Amygdala (tissue), 56 donors: Measurements from ENCODE around the gene ETHE1.

ENCODE experiments used
- DNase-seq, 56 donors: peaks; one replicate each; lab custom pipeline; 2025; lab: John Stamatoyannopoulos, UW

Gene ETHE1

DNA sequence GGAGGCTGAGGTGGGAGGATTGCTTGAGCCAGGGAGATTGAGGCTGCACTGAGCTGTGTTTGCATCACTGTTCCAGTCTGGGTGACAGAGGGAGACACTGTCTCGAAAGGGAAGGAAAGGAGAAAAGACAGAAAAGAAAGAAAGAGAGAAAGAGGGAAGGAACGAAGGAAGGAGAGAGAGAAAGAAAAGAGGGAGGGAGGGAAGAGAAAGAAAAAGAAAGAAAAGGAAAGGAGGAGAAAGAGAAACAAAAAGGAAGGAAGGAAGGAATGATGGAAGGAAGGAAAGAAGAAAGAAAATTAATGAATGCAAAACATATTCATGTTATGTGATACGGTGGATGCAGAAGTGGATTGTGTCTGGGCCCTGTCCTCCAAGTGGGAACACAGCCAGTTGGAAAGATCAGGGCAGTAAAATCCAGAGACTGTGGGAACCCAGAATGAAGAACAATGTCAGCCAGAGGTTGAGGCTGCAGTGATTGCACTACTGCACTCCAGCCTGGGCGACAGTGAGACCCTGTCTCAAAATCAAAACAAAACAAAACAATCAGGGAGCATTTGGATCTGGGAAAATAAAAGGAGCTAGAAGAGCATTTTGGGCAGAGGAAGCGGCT lies 28.7 kb downstream of the ETHE1 start:
- no peak for DNase-seq

DNA sequence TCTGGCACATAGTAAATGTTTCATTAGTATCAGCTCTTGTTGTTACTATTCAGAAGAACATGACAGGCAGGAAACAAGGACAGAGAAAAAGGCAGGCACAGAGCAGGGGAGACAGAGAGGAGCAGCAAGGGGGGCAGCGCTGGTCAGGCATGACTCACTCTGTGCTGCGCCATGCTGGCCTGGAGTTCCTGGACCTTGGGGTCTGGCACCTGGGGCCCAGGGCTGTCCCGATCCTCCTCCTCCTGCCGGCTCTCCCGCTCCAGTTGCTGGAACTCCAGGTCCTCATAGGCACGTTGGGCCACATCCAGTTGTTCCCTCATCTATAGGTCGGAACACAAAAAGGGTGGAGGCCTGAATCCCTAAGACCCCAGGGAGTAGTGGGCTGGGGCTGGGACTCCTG lies 30.0 kb downstream of the ETHE1 start:
- DNase-seq, result peak in 1 of 56 donors; percentile 7

DNA sequence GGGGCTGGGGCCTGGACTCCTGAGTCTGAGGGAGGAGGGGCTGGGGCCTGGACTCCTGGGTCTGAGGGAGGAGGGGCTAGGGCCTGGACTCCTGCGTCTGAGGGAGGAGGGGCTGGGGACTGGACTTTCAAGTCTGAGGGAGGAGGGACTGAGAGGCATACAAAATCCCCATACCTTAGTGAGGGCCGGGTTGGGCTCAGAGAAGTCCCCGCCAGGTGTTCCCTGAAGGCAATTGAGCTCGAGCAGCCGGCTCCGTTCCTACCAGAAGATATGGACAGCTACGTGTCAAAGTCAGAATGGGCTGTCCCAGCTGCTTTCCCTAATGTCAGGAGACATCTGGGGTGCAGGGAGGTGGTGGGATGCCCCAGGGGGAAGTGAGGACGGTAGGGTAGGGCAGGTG lies 31.9 kb downstream of the ETHE1 start:
- DNase-seq, result no peak

- no peak for DNase-seq
Observed at GRCh38 chr19:43490759-43491158, 36.2 kb downstream of the ETHE1 start.

- DNase-seq, result no peak
Observed at GRCh38 chr19:43489979-43490599, 36.9 kb downstream of the ETHE1 start.

DNA sequence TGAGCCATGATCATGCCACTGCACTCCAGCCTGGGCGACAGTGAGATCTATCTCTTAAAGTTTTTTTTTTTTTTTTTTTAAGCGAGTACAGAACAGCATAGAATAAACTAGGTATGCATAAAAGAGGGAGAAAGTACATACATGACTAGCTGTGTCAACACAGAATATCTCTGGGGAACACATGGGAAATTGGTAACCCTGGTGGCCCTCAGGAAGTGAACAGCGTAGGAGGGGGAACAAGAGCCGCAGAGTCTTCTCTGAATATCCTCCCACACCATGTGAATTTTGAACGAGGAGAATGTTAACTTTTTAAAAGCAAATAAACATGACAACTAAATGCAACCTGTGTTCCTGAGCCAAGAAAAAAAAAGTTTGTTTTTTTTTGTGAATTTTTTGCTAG lies 37.7 kb downstream of the ETHE1 start:
- DNase-seq, result no peak

DNA sequence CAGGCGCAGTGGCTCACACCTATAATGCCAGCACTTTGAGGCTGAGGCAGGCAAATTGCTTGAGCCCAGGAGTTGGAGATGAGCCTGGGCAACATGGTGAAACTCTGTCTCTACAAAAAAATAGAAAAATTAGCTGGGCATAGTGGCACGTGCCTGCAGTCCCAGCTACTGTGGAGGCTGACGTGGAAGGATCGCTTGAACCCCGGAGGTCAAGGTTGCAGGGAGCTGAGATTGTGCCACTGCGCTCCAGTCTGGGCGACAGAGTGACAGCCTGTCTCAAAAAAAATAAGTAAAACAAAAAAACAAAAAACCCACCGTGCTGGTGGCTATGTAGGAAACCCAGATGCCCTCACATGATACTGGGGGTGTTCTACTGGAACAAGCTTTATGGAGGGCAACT lies 38.8 kb downstream of the ETHE1 start:
- no peak for DNase-seq

DNA sequence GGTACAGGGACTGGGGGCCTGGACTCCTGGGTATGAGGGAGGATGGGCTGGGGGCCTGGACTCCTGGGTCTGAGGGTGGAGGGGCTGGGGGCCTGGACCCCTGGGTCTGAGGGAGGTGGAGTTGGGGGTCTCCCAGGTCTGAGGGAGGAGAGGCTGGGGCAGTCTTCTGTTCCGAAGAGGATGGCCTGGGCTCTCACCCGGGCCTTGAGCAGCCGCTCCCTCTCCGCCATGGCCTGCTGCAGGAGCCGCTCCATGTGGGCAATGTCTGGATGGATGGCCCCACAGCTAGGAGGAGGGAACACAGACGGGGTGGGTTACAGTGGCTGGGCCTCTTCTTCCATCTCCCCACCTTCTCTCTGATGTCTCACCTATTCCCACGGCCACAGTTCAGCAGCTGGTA lies 40.6 kb downstream of the ETHE1 start:
- no peak for DNase-seq

DNA sequence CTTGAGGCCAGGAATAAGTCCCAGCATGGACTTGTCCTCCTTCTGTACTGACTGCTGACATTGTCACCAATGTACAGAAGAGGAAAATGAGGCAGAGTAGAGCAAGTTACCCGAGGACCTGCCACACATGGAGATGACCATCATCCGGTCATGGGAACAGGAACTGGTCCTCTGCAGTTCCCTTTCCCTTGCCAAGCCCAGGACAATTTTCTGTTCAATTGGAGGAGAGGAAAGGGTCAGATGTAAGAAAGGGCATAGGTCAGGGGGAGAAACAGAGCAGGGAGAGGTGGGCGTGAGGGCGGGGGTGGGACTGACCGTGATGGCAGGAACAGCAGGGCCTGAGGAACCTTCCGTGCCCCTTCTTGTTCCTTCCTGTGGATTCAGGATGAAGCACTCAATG lies 41.0 kb downstream of the ETHE1 start:
- no peak for DNase-seq

DNA sequence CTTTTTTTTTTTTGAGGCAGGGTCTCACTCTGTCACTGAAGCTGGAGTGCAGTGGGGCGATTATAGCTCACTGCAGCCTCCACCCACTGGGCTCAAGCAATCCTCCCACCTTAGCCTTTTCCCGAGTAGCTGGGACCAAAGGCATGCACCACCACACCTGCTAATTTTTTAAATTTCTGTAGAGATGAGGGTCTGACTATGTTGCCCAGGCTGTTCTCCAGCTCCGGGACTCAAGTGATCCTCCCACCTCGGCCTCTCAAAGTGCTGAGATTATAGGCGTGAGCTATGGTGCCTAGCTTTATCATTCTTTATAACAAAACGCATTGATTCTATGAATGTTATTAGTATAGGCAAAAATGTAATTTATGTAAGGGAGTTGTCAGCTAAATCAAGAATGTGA lies 43.7 kb downstream of the ETHE1 start:
- no peak for DNase-seq

DNA sequence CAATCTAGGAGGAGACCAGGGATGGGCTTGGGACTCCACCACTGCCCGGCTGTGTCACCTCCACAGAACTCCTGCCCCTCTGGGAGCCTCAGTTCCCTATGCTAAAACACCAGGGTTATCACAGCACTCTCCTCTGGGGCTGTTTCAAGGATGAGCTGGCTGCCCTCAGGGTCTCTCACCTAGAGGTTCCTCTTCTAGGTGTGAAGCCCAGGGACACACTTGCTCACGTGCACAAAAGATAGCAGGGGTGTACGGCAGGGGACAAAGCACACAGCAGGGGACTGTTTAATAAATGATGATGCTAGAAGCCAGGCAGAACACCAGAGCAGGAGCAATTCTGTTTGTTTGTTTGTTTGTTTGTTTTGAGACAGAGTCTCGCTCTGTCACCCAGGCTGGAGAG lies 44.8 kb downstream of the ETHE1 start:
- no peak for DNase-seq

DNA sequence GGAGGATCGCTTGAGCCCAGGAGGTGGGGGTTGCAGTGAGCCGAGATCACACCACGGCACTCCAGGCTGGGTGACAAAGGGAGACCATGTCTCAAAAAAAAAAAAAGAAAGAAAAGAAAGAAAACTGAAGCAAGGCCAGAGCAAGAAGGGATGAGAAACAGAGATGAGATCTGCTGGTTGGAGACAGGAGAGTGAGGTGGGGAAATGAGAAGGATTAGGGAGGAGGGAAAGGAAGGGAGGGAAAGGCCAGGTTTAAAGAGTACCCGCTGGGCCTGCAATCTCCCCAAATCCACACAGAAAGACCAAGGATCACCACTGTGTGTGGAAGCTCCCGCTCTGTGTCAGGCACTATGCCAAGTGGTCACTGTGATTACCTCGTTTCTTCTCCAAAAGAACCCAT lies 45.3 kb downstream of the ETHE1 start:
- DNase-seq, result no peak

GRCh38 chr19:43480574-43480973 lies 46.4 kb downstream of the ETHE1 start:
- DNase-seq, result no peak

GRCh38 chr19:43479961-43480561 lies 46.9 kb downstream of the ETHE1 start:
- no peak for DNase-seq

DNA sequence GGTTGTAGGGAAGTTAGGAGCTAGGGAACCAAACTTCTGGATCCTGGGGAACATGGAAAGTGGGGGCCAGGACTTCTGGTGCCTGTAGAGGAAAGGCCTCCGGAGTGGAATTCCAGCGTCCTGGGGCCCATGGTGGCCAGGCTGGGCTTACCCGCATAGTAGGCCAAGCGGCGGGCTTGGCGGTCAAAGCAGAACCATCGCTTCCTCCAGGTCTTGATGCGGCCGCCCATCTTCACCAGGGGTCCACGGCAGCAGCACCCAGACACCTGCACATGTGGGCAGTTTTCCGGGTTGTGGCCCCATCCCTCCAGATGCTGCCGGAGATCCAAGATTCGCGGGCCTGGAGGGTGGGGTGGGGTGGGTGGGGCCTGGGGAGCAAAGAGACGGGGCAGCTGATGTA lies 47.8 kb downstream of the ETHE1 start:
- DNase-seq, result no peak

DNA sequence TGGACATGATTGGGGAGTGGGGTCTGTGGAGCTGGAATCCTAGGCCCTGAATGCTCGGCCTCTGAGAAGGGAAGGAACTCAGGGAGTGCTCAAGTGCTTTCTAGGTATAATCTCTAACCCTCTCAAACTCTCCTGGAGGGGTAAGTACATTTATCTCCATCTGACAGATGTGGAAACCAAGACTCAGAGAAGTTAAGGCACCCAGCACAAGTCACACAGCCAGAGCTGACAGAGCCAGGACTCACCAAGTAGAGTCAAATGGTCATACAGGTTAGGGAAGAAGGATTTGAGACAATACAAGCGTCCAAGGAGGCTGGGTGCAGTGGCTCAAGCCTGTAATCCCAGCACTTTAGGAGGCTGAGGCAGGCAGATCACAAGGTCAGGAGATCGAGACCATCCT lies 48.7 kb downstream of the ETHE1 start:
- no peak for DNase-seq

DNA sequence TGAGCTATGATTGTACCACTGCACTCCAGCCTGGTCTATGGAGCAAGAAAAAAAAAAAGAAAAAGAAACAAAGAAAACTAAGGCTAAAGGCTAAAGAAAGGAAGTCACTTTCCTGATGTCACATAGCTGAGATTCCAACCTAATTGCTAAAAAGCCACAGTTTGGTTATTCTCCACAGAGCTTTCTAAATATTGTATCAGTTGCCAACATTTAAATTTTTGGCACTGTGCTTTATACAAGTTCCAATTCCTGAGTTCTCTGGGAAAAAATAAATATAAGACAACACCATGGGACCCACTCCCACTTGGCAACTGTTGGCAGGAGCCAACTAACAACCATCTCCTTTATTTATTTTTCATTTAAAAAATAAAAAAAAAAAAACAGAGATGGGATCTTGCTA lies 50.4 kb downstream of the ETHE1 start:
- no peak for DNase-seq

DNA sequence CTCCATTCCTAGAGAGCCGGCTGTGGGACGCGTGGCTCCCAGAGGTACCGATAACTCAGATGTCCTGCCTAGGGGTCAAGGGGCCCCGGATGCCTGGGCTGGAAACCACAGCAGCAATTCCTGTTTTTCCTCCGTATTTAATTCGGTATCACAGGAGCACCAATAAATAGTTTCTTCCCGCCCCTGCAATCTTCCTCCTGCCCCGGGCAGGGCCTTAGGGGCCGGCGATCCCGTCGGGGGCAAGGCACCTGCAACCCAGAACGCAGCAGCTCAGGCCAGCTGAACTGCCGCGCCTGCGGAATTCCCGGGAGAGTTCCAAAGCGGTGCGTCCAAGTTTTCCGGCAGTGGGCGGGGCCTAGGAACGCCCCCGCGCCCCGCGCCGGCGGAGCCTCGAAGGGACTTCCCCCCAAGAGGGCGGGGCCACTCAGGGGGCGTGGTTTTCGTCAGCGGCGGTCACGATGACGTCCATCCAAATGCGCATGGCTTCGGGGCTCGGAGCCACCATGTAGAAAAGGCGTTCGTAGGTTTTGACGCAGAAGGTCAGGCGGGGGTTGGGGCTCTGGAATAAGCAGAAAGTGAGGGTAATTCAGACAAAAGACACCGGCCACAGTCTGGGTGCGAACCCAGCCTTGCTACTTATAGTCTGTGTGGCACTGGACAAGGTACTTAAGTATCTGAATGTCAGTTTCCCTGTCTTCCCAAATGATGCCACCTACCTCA lies 51.9 kb downstream of the ETHE1 start:
- DNase-seq, result peak; percentile 7 to 94 (median 76)

GRCh38 chr19:43474487-43474886 lies 52.5 kb downstream of the ETHE1 start:
- DNase-seq, result no peak

GRCh38 chr19:43471091-43471490 lies 55.9 kb downstream of the ETHE1 start:
- no peak for DNase-seq

DNA sequence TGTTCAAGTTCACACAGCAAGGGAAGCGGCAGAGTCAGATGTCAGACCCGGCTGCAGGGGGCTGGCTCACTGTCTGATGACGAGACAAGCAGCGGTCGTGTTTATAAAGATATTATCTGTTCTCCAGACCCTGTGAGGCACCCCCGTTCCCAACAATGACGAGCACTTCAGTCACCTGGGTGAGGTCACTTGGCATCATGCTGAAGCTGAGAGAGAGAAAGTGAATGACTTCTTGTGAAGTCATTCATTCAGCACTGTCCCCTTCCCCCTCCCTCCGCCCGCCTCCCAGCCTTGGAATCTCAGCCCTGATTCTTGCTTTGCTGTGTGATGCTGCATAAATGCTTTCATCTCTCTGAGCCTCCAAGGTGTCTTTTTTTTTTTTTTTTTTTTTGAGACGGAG lies 56.7 kb downstream of the ETHE1 start:
- no peak for DNase-seq

DNA sequence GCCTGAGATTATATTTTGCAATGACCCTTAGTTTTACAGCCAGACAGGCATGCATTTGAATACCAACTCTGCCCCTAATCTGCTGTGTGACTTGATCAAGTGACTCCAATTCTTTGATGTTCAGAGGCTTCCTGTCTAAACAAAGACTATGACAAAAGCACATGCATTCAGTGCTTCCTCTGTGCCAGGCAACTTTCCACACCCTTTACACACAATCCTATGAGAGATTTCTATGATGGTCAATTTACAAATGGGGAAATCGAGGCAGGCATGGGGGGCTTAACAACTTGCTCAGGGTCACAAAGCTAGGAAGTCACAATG lies 57.9 kb downstream of the ETHE1 start:
- DNase-seq, result no peak
